Measurements from ENCODE around the gene RPTOR.

The RPTOR gene

DNA sequence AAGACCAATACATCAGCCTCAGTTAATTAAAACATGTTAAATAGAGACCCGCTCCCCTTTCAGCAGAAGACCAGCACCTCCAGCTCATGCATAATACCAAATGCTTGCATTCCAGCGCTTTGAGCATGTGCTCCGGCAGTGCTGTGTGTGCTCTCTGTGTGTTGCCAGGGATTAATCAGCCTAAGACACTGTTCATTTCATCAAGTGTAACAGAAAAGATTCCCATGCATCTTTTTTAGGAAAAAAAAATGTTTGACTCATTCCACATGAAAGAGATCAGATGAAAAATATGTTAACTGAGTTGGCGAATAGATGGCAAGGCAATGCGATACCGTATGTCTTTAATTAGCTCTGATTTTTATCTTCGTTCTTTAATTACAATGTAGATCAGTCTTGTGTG lies 187.6 kb downstream of the RPTOR start:
- ChIA-PET CTCF (interaction anchor here (1.1 kb wide), 1 partner anchor 156 kb away, joined by 3 read pairs; no protein-coding TSS in a partner anchor), POLR2A (no interaction called here)
- TF ChIP-seq, protein P1, sequence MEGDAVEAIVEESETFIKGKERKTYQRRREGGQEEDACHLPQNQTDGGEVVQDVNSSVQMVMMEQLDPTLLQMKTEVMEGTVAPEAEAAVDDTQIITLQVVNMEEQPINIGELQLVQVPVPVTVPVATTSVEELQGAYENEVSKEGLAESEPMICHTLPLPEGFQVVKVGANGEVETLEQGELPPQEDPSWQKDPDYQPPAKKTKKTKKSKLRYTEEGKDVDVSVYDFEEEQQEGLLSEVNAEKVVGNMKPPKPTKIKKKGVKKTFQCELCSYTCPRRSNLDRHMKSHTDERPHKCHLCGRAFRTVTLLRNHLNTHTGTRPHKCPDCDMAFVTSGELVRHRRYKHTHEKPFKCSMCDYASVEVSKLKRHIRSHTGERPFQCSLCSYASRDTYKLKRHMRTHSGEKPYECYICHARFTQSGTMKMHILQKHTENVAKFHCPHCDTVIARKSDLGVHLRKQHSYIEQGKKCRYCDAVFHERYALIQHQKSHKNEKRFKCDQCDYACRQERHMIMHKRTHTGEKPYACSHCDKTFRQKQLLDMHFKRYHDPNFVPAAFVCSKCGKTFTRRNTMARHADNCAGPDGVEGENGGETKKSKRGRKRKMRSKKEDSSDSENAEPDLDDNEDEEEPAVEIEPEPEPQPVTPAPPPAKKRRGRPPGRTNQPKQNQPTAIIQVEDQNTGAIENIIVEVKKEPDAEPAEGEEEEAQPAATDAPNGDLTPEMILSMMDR (IDR thresholded peaks at IDR 0.05; ENCODE audit: control extremely low read depth, extremely low read depth, low read depth, missing control alignments): no peak
- DNase-seq (ENCODE audit: extremely low spot score): no peak

DNA sequence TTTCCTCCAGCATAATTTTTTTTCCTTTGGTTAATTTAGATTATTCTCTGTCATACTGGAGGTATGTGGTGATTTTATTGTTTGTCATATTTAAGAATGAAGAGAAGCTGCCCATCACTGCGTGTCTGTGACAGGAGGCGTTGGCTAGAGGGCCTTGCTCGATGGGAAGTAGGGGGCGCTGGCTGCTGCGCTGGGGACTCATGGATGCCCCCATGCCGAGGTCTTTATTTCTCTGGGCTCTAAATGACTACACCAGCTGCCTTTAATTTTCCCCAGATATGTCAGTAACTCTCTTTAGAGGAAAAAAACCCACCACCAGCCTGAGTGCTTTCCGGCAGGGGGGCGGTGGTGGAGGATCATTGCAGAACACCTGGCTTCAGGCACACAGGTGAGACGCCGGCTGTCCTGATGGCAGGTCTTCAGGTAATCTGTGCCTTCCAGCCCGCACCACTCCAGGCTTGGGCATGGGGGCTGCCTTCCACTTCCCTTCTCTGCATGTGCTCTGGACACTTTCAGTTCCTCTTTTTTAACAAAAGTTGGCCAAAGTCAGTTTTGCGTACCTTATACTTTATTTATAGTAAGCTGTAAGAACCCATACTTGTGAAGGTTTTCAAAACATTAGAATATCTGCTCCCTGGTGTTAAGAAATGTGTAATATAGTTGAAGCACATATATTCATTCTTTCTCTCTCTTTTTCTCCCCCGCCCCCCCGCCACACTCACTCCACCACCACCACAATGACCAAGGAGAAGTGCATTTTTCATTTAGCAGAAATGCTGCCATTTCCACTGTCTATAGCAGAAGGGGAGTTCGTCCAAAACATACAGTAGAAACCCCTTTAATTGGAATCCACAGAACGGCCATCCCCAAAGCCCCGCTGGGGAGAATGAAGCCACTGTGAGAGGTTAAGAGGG lies 192.7 kb downstream of the RPTOR start:
- ChIA-PET POLR2A (no interaction called here), CTCF (interaction anchor here (0.8 to 1.6 kb wide), 6 partner anchors 10 to 233 kb away, joined by 3 to 4 read pairs (median 3); no protein-coding TSS in a partner anchor)
- peak; percentile 83 for DNase-seq (ENCODE audit: extremely low spot score)
- TF ChIP-seq, protein P1 (IDR thresholded peaks at IDR 0.05; ENCODE audit: control extremely low read depth, extremely low read depth, low read depth, missing control alignments): peak; percentile 30

DNA sequence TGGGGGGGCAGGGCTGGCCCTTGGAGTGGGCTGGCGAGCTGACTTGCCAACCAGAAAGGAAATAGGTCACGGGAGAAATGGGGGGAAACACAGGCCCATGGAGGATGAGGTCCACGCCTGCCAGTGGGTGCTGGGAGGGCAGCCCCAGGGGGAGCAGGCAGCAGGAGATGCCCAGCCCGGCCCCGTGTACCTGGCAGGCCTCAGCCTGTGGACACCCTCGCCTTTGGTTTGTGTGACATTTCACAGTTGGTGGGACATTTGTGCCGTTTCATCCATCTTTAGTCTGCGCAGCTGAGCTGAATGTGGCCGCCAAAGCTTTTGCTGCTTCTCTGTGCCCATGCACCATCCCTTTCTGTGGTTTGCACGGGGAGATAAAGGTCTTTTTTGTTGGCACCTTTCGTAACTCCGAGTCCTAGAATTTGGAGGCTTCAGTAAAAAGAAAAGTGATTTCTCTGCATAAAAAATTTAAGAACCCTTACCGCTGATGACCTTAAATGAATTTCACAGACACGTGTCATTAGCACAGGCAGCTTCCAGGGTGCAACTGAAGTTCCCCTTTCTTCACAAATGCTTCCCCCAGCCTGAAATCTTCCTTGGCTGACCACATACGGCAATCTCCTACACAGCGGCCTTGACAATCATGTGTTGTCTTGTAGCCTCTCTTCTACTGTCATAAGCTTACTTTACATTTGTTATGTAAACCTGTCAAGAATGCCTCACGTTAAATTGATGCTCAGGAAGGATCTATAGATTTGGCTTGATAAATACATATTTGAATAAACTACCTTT lies 193.6 kb downstream of the RPTOR start:
- ChIA-PET CTCF (interaction anchor here (1.2 to 1.6 kb wide), 4 partner anchors 9 to 232 kb away, joined by 3 to 4 read pairs (median 3); no protein-coding TSS in a partner anchor), POLR2A (no interaction called here)
- no peak for DNase-seq (ENCODE audit: extremely low spot score)
- TF ChIP-seq, protein P1 (IDR thresholded peaks at IDR 0.05; ENCODE audit: control extremely low read depth, extremely low read depth, low read depth, missing control alignments): no peak

GRCh38 chr17:80738987-80739730 lies 194.5 kb downstream of the RPTOR start:
- ChIA-PET POLR2A (no interaction called here), CTCF (interaction anchor here (1.2 to 1.3 kb wide), 2 partner anchors 12 to 160 kb away, joined by 3 read pairs; no protein-coding TSS in a partner anchor)
- DNase-seq (ENCODE audit: extremely low spot score): no peak
- TF ChIP-seq, protein P1 (IDR thresholded peaks at IDR 0.05; ENCODE audit: control extremely low read depth, extremely low read depth, low read depth, missing control alignments): no peak

DNA sequence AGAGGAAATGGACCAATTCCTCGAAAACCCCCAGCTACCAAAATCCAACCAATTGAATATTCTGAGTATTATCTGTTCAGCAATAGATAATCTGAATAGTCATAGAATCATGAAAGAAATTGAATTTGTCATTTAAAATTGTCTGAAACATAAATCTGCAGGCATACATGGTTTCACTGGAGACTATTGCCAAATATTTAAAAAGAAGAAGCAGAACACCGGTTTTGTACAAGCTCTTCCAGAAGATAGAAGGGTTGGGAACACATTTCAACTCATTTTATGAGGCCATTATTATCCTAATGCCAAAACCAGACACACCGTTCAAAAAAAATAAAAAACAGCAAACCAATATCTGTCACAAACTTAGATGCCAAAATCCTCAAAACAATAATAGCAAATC lies 195.5 kb downstream of the RPTOR start:
- TF ChIP-seq, protein P1 (IDR thresholded peaks at IDR 0.05; ENCODE audit: control extremely low read depth, extremely low read depth, low read depth, missing control alignments): no peak
- ChIA-PET POLR2A (no interaction called here), CTCF (no interaction called here)
- no peak for DNase-seq (ENCODE audit: extremely low spot score)

DNA sequence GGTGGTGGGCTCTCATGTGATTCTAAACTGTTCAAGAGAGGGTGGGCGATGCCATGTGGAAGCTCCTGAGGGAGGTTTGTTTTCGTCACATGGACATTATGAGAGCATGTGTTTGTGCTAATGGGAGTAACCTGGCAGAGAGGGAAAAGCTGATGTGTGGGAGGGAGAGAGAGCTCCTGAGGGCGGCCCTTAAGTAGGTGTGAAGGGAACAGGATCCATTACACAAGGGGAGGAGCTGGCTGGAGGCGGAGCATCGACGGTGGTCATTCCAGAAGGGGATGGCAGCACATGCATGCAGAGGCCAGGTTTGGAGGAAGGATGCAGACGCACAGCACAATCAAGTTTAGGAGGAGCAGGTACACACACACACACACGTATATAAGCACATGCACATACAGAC lies 197.5 kb downstream of the RPTOR start:
- CTCF ChIA-PET: no interaction called here
- no peak for DNase-seq (ENCODE audit: extremely low spot score)
- TF ChIP-seq, protein P1 (IDR thresholded peaks at IDR 0.05; ENCODE audit: control extremely low read depth, extremely low read depth, low read depth, missing control alignments): no peak
- POLR2A ChIA-PET: no interaction called here

Data from GM10248 (cell line).